GM19397 (cell line): ENCODE data around the gene DHTKD1.

ENCODE experiments used
- ATAC-seq: cut with Tn5 transposase; IDR thresholded peaks from one replicate; pipeline ENCODE4 v1.9.1; 2021; ENCODE audit warnings: mild to moderate bottlenecking, moderate library complexity; ENCODE audit not compliant: unreplicated experiment

The DHTKD1 gene

GRCh38 chr10:12068449-12069269 lies at the start of gene DHTKD1:
Gene DHTKD1 (plus strand): TSS chr10:12068954. CDS start chr10:12069034, 80 bp downstream.
- peak; percentile 99 for ATAC-seq

GRCh38 chr10:12019283-12019971 lies 49.3 kb upstream of the DHTKD1 start:
- no peak for ATAC-seq

GRCh38 chr10:12020574-12020973 lies 48.2 kb upstream of the DHTKD1 start:
- ATAC-seq, result no peak

- no peak for ATAC-seq
These were observed 46.0 kb upstream of the DHTKD1 start for GRCh38 chr10:12022580-12023257.

- no peak for ATAC-seq
These were observed 43.2 kb upstream of the DHTKD1 start for GRCh38 chr10:12025591-12025990.

GRCh38 chr10:12027539-12027938 lies 41.2 kb upstream of the DHTKD1 start:
- peak; percentile 87 for ATAC-seq

- no peak for ATAC-seq
These were observed 37.4 kb upstream of the DHTKD1 start for GRCh38 chr10:12031404-12031803.

- no peak for ATAC-seq
These were observed 32.6 kb upstream of the DHTKD1 start for GRCh38 chr10:12036073-12036655.

- ATAC-seq, result no peak
These were observed 26.9 kb upstream of the DHTKD1 start for GRCh38 chr10:12041766-12042408.

GRCh38 chr10:12042409-12042796 lies 26.4 kb upstream of the DHTKD1 start:
- ATAC-seq, result peak; percentile 4

- ATAC-seq, result peak; percentile 68
These were observed 25.7 kb upstream of the DHTKD1 start, which contains the start of gene UPF2 for GRCh38 chr10:12042797-12043651. Gene UPF2 (minus strand): TSS chr10:12042809. CDS start chr10:12035423, 7,386 bp downstream.

GRCh38 chr10:12045596-12045995 lies 23.2 kb upstream of the DHTKD1 start:
- no peak for ATAC-seq

GRCh38 chr10:12048547-12048946 lies 20.2 kb upstream of the DHTKD1 start:
- no peak for ATAC-seq

GRCh38 chr10:12050528-12050927 lies 18.2 kb upstream of the DHTKD1 start:
- no peak for ATAC-seq

- ATAC-seq, result no peak
These were observed 17.5 kb upstream of the DHTKD1 start for GRCh38 chr10:12051241-12051640.

GRCh38 chr10:12055732-12056131 lies 13.0 kb upstream of the DHTKD1 start:
- ATAC-seq, result no peak

- no peak for ATAC-seq
These were observed 12.0 kb upstream of the DHTKD1 start for GRCh38 chr10:12056748-12057147.

- ATAC-seq, result no peak
These were observed 7.6 kb upstream of the DHTKD1 start for GRCh38 chr10:12061124-12061523.

GRCh38 chr10:12062754-12063482 lies 5.8 kb upstream of the DHTKD1 start:
- ATAC-seq, result no peak
